ENCODE measurements around the gene TCP1. TPM values are rescaled to one million over a fixed set of nuclear protein-coding genes. Genes with fewer than 3 reads are reported as not detected.

TCP1 gene
- total and polyA plus RNA-seq, 2 of the 13 experiments (the other 11 are each of a cell fraction or from before 2014, with no cell fraction given): 116 to 553 TPM

DNA sequence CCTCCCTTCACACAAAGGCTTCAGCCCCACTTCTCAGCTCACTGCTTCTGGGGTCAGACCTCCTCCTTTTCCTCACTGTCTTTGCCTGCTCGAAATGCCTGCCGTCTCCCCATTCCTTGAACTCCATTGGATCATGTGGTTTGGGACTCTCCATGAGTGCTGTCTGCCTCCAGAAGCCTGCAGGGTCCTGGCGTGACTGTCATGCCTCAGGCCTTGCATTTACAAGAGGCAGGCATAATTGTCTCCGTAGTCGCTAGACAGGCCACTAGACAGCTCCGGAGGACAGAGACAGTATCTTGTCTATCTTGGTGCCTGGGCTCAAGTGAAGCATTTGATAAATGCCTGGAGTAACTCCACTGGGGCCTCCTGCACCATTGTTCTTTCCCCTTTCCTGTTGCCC, 26.0 kb upstream of the TCP1 start:
- ChIA-PET CTCF (ENCODE audit: low intra/inter-chr PET ratio, low total read pairs) (no interaction called here), POLR2A (no interaction called here)
- DNase-seq (ENCODE audit: low spot score) (no peak), FAIRE-seq (no peak), ATAC-seq (no peak)
- Histone ChIP-seq H3K36me3 (replicated peaks in 1 of 2; ENCODE audit: control insufficient read depth in 1 of 2, insufficient read depth in 2 of 2, low read length in 2 of 2) (no peaks in the 10 kb centered on the region), H3K4me1 (ENCODE audit: insufficient read depth, low read length) (peaks cover 9% of the 10 kb centered on the region), H3K9me3 (ENCODE audit: low read length) (no peaks in the 10 kb centered on the region), H3K9ac (ENCODE audit: insufficient read depth, low read depth, low read length) (no peak overlapping the region), H2AFZ (ENCODE audit: low read length) (no peak overlapping the region), H3K27ac (ENCODE audit: extremely low read length, insufficient read depth, low read length) (no peak overlapping the region), H3K27me3 (ENCODE audit: control insufficient read depth in 1 of 2, insufficient read depth in 2 of 2, low read length in 2 of 2) (peaks cover 8 to 60% of the 10 kb centered on the region in 2 experiments; a peak in 4 of 5 replicates), H3K4me2 (ENCODE audit: low read depth, low read length) (no peak overlapping the region), H3K4me3 (replicated peaks in 1 of 3; ENCODE audit: insufficient read depth in 1 of 3, low read depth in 2 of 3, low read length in 3 of 3) (no peak overlapping the region), H3K79me2 (ENCODE audit: insufficient read depth, low read length) (no peaks in the 10 kb centered on the region), H4K20me1 (ENCODE audit: insufficient read depth, low read length) (no peaks in the 10 kb centered on the region)
- TF ChIP-seq, protein P1, sequence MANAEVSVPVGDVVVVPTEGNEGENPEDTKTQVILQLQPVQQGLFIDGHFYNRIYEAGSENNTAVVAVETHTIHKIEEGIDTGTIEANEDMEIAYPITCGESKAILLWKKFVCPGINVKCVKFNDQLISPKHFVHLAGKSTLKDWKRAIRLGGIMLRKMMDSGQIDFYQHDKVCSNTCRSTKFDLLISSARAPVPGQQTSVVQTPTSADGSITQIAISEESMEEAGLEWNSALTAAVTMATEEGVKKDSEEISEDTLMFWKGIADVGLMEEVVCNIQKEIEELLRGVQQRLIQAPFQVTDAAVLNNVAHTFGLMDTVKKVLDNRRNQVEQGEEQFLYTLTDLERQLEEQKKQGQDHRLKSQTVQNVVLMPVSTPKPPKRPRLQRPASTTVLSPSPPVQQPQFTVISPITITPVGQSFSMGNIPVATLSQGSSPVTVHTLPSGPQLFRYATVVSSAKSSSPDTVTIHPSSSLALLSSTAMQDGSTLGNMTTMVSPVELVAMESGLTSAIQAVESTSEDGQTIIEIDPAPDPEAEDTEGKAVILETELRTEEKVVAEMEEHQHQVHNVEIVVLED (CRISPR knock-in tag; IDR thresholded peaks at IDR 0.05; ENCODE audit: borderline replicate concordance): no peak
- TF ChIP-seq ZNF230 (CRISPR knock-in tag; IDR thresholded peaks at IDR 0.05) (no peak), PCBP2 (optimal IDR thresholded peaks at IDR 0.05; ENCODE audit: low read depth, low read length, poor library complexity, severe bottlenecking) (no peak), NRL (CRISPR knock-in tag; IDR thresholded peaks at IDR 0.05; ENCODE audit: borderline replicate concordance) (no peak), ZNF232 (CRISPR knock-in tag; IDR thresholded peaks at IDR 0.05; ENCODE audit: borderline replicate concordance) (no peak), ZBTB1 (CRISPR knock-in tag; IDR thresholded peaks at IDR 0.05; ENCODE audit: borderline replicate concordance) (no peak), HOXA7 (CRISPR knock-in tag; IDR thresholded peaks at IDR 0.05) (no peak), NCOR1 (IDR thresholded peaks at IDR 0.05; ENCODE audit: borderline replicate concordance, low read length) (no peak), JARID2 (CRISPR knock-in tag; IDR thresholded peaks at IDR 0.05; ENCODE audit: insufficient replicate concordance) (no peak), THAP11 (CRISPR knock-in tag; IDR thresholded peaks at IDR 0.05) (no peak), ZNF496 (CRISPR knock-in tag; IDR thresholded peaks at IDR 0.05; ENCODE audit: insufficient replicate concordance) (no peak)
- TF ChIP-seq, protein P2, sequence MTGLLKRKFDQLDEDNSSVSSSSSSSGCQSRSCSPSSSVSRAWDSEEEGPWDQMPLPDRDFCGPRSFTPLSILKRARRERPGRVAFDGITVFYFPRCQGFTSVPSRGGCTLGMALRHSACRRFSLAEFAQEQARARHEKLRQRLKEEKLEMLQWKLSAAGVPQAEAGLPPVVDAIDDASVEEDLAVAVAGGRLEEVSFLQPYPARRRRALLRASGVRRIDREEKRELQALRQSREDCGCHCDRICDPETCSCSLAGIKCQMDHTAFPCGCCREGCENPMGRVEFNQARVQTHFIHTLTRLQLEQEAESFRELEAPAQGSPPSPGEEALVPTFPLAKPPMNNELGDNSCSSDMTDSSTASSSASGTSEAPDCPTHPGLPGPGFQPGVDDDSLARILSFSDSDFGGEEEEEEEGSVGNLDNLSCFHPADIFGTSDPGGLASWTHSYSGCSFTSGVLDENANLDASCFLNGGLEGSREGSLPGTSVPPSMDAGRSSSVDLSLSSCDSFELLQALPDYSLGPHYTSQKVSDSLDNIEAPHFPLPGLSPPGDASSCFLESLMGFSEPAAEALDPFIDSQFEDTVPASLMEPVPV (CRISPR knock-in tag; IDR thresholded peaks at IDR 0.05): no peak
- TF ChIP-seq, protein P3, sequence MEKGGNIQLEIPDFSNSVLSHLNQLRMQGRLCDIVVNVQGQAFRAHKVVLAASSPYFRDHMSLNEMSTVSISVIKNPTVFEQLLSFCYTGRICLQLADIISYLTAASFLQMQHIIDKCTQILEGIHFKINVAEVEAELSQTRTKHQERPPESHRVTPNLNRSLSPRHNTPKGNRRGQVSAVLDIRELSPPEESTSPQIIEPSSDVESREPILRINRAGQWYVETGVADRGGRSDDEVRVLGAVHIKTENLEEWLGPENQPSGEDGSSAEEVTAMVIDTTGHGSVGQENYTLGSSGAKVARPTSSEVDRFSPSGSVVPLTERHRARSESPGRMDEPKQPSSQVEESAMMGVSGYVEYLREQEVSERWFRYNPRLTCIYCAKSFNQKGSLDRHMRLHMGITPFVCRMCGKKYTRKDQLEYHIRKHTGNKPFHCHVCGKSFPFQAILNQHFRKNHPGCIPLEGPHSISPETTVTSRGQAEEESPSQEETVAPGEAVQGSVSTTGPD (CRISPR knock-in tag; IDR thresholded peaks at IDR 0.05): no peak
- TF ChIP-seq, protein P4, sequence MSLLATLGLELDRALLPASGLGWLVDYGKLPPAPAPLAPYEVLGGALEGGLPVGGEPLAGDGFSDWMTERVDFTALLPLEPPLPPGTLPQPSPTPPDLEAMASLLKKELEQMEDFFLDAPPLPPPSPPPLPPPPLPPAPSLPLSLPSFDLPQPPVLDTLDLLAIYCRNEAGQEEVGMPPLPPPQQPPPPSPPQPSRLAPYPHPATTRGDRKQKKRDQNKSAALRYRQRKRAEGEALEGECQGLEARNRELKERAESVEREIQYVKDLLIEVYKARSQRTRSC (CRISPR knock-in tag; IDR thresholded peaks at IDR 0.05; ENCODE audit: low read depth): no peak
- BruUV-seq (replicated peaks): no TSS peak
- in situ Hi-C loops (cut with HindIII; ENCODE audit: extremely low pct_ligation_motif_present, low pct_unique_long_range_greater_than_20kb) (no loop called here), intact Hi-C loops (cut with micrococcal nuclease; ENCODE audit: unreplicated experiment) (no loop called here)
- WGBS (ENCODE audit: low lambda C conversion rate): 69% methylated on average over 6 of the region's 6 CpGs

All from HepG2 (cell line).